Measurements from ENCODE around the gene NID2. TPM values are rescaled to one million over a fixed set of nuclear protein-coding genes. Genes with fewer than 3 reads are reported as not detected.

The NID2 gene
- total RNA-seq, 1 donor from 2014 or later: 41.8 TPM

- DNase-seq (ENCODE audit: missing footprints) (peak; percentile 98), ATAC-seq (peak; percentile 99)
- intact Hi-C loops (cut with DNase I): loop anchor here (10.0 kb wide), 2 partner anchors 275 to 335 kb away; partner anchors contain the start of genes FRMD6 and PTGDR
These were observed 79.3 kb downstream of the NID2 start, which contains the start of gene RTRAF for GRCh38 chr14:51989293-51990234. RTRAF (plus strand) TSS chr14:51989546; CDS start chr14:51989640, 94 bp downstream.

- intact Hi-C loops (cut with DNase I): loop anchor here (10.0 kb wide), 1 partner anchor 333 kb away; the partner anchor contains the start of gene FRMD6
- DNase-seq (ENCODE audit: missing footprints) (no peak), ATAC-seq (no peak)
These were observed 80.6 kb downstream of the NID2 start for GRCh38 chr14:51988221-51988620.

- intact Hi-C loops (cut with DNase I): loop anchor here (10.0 kb wide), 1 partner anchor 327 kb away; the partner anchor contains the start of gene FRMD6
- DNase-seq (ENCODE audit: missing footprints): no peak
These were observed 87.5 kb downstream of the NID2 start for GRCh38 chr14:51981218-51981854.

GRCh38 chr14:51979088-51979709 lies 89.7 kb downstream of the NID2 start:
- intact Hi-C loops (cut with DNase I): loop anchor here (2.0 to 5.0 kb wide), 3 partner anchors 117 to 696 kb away; partner anchors contain the start of gene GNG2
- ATAC-seq: peak; percentile 75
- peak; percentile 84 for DNase-seq (ENCODE audit: missing footprints)

More at GRCh38 chr14:51981218-51981854, 87.5 kb downstream of the NID2 start:
- ATAC-seq: no peak

DNA sequence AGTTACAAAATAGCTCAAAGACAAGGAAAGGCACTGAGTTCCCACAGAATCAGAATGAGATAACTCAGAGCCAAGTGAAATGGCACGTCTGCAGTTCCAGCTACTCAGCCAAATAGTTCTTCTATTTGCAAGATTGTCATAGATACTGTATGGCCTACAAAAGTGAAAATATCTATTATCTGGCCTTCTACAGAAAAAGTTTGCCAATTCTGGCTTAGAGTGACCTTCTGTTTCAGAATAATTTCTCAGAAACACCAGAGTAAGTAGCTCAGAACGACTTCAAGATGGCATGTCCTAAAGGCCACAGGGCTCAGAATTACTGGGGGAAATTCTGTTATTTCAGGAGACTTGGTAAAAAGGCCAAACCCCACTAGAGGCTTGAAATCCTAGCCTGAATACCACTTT lies 90.2 kb downstream of the NID2 start:
- peak; percentile 56 for ATAC-seq
- intact Hi-C loops (cut with DNase I): loop anchor here (2.0 to 5.0 kb wide), 3 partner anchors 116 to 696 kb away; partner anchors contain the start of gene GNG2

GRCh38 chr14:51977075-51977474 lies 91.8 kb downstream of the NID2 start:
- intact Hi-C loops (cut with DNase I): loop anchor here (5.0 kb wide), 2 partner anchors 115 to 195 kb away; partner anchors contain the start of gene GNG2
- no peak for DNase-seq (ENCODE audit: missing footprints)

More for the DNA sequence above, 90.2 kb downstream of the NID2 start:
- no peak for DNase-seq (ENCODE audit: missing footprints)

GRCh38 chr14:51972566-51972965 lies 96.3 kb downstream of the NID2 start:
- ATAC-seq (no peak), DNase-seq (ENCODE audit: missing footprints) (no peak)
- intact Hi-C loops (cut with DNase I): no loop called here

More at GRCh38 chr14:51977075-51977474, 91.8 kb downstream of the NID2 start:
- no peak for ATAC-seq

DNA sequence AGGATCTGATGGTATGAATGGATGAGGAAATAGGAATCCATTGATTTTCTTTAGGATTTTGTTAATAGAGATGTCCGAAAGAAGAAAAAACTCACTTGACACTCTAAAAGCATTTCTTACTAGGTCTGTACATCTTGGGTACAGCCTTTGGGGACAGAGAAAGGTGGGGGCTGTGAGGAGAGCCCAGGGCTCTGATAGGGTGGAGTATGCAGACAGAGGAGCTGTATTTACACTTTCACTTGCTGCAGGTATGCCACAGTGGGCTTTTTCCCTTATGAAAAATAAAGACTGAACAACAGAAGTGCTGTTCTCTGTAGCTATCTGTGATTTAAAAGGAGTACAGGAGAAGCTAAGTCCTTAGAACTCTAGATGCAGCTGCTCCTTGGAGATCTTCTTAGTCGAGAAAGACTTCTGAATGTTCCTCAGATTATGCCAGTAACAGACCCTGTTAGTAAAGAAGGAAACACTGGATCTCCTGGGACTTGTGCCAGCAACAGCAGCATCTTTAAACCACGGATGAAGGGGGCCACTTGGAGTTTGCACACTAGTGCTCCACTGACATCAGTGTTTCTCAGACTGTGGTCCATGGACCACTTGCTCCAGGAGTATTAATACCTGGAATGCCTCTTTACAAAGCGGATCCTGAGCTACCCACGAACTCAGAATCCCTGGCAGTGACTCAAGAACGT lies 98.9 kb downstream of the NID2 start:
- intact Hi-C loops (cut with DNase I): no loop called here
- no peak for DNase-seq (ENCODE audit: missing footprints)
- ATAC-seq: no peak

DNA sequence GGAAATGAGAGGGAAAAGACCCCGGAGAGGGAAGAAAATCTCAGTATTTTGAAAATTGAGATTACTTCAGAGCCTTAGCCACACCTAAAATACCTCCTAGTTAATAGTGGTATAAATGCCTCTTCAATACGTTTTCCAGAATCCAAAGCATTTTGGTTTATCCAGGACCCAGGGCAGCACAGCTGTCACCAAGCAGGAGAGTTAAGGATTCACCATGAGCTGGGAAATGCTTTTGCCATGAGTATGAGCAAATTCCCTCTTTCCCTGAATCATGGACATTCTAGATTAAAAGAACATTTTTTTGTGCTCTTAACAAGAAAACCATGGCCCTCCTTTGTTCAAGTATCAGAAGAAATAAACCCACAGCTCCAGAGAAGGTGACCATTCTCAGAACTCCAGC lies 101.3 kb downstream of the NID2 start:
- no peak for ATAC-seq
- intact Hi-C loops (cut with DNase I): no loop called here
- DNase-seq (ENCODE audit: missing footprints): no peak

DNA sequence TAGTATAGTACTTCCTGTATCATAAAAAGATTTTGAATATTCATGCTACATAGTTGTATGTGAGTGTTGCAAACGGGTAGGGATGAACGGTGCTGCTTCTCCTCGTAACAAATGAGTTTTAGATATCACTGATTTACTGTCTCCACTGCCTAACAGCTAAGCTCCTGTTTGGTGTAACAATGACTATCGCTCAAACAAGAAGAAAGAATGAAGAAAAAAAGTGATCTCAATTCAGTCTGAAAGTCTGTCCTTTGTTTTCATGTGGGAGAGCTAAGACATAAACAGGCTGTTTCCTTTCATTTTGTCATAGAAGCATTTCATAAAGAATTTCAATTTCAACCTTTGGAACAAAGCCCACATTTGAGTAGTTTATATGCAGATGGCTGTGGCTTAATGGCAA lies 105.6 kb downstream of the NID2 start:
- ATAC-seq (peak; percentile 13), DNase-seq (ENCODE audit: missing footprints) (no peak)
- intact Hi-C loops (cut with DNase I): no loop called here

- intact Hi-C loops (cut with DNase I): no loop called here
- DNase-seq (ENCODE audit: missing footprints) (no peak), ATAC-seq (no peak)
These were observed 106.1 kb downstream of the NID2 start for GRCh38 chr14:51962711-51963110.

DNA sequence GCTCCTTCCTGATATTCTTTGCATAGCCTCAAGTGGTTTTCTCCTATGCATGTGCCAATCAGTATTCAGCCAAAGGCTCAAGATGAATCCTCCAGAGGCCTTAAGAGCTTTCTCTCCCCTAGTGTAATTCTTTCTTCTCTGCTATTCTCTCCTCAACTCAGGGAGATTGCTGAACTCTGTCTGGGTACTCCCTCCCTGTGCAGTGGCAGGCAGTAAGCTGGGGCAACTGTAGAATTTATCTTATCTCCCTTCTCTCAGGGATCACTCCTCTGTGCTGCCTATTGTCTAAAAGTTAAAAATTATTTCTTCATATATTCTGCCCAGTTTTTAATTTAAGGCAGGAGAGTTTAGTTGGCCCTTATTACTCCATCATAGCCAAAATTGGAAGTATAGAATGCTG lies 108.0 kb downstream of the NID2 start:
- ATAC-seq (no peak), DNase-seq (ENCODE audit: missing footprints) (no peak)
- intact Hi-C loops (cut with DNase I): no loop called here

- intact Hi-C loops (cut with DNase I): no loop called here
- ATAC-seq: no peak
- DNase-seq (ENCODE audit: missing footprints): no peak
These were observed 108.9 kb downstream of the NID2 start for GRCh38 chr14:51959928-51960327.

DNA sequence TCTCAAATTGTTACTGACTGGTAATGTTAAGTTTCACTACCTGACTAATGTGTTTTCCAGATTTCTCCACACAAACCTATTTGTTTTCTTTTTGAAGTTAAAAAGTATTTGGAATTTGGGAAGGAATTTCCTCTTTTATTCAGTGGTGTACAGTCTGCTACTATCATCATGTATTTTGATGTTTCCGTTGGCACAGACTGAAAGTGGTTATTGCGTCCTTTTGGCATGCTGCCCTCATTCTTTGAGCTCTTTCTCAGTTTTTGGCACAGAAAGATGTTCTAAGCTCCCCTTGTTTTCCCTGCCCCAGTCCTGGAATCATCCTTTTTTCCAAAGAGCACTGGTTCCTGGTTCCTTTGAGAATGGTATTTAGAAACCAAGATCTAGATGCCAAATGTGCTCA lies 110.9 kb downstream of the NID2 start:
- intact Hi-C loops (cut with DNase I): no loop called here
- DNase-seq (ENCODE audit: missing footprints) (no peak), ATAC-seq (no peak)

Other genes starting within 250 kb of the NID2 start
- gene GNG2, start 208.4 kb downstream of the NID2 start, total RNA-seq: 15.5 TPM
- gene RTRAF, start 79.5 kb downstream of the NID2 start, total RNA-seq: 276 TPM
- gene PTGDR, start 198.6 kb upstream of the NID2 start, total RNA-seq: 0.89 TPM
- gene PTGER2, start 245.3 kb upstream of the NID2 start, total RNA-seq: 0.76 TPM

Measured in Right ventricle myocardium inferior (tissue), 1 donor.